ENCODE data around the gene WBP2.

Gene WBP2

GRCh38 chr17:75827308-75828075 lies 27.6 kb downstream of the WBP2 start:
- no peak for DNase-seq (ENCODE audit: low read depth)

DNA sequence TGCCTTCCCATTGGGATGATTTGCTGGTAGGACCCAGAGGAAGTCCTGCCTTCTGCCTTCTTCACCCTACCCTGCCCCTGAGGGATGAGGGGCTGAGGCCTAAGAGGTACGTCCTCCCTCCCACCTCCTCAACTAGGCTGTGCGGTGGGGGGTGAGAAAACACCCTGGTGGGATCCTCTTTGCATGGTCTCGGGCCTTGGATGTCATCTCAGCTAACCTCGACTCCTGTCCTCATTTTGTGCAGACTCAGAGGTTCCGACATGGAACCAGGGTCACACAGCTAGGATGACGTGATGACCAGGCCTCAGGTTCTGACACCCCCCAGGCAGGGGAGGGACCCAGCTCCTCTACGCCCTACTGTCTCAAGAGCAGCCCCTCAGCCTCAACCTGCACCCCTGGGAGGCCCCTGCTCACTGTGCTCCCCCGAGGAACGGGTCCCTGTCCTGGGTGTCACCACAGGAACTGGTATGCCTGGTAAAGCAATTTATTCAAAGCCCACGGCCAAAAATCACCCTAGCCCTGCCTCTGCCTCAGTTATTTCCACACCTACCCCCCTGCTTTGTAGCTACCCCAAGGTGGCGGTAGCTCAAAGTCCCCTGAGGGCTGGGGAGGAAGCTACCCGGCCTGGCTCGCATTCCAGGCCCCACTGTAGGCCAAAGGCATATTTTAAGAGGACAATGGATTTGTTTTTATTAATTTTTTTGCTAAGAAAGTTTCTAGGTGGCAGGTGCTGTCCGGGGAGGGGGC lies 28.4 kb downstream of the WBP2 start:
- no peak for DNase-seq (ENCODE audit: low read depth)

- no peak for DNase-seq (ENCODE audit: low read depth)
Observed at GRCh38 chr17:75825748-75826370, 29.3 kb downstream of the WBP2 start.

GRCh38 chr17:75825149-75825552 lies 30.0 kb downstream of the WBP2 start:
- DNase-seq (ENCODE audit: low read depth) = no peak

DNA sequence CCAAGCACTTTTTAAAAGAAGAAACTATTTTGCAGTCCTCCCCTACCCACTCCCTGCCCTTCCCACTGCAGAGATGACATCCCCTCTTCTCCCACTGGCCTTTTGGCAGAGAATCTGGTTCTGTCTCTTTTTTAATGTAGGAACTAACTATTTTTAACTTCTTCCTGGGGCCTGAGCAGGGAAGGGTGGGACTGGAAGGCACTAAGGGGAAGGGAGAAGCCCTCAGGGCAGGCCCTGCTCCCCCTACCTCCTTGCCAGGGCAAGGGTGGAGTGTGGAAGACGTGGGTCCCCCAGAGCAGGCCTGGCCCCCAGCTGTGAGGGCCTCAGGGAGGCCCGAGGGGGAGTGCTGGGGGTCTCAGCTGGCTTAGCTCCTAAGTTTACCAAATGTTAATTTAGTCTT lies 30.5 kb downstream of the WBP2 start:
- DNase-seq (ENCODE audit: low read depth) = no peak

- DNase-seq (ENCODE audit: low read depth) = no peak
Observed at GRCh38 chr17:75824050-75824552, 31.0 kb downstream of the WBP2 start.

DNA sequence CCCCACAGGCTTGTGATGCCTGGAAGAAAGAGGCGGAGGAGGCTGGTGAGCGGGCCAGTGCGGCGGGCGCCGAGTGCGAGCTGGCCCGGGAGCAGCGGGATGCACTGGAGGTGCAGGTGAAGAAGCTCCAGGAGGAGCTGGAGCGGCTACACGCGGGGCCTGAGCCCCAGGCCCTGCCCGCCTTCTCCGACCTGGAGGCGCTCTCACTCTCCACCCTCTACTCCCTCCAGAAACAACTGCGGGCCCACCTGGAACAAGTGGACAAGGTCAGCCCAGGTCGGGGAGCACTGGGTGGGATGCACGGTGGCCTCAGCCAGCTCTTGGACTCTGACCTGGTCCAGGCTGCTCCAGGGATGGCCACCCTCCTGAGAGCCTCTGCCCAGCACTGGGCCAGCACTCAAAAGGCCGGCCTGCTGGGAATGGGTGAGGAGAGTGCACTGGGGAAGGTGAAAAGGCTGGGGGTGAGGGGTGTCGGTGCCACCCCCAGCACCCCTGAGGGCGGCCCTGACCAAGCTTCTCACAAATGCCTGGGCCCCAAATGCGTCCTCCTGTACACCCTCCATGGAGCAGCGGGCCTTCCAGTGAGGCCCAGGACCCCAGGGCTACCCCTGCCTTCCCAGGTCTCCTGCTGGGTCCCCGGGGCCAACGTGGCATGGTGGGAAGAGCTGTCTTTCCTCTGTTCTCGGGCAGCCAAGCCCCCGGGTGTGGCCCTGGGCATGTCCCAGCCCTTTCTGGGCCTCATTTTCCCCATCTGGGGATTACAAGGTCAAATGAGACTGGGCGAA lies 31.7 kb downstream of the WBP2 start:
- no peak for DNase-seq (ENCODE audit: low read depth)

- no peak for DNase-seq (ENCODE audit: low read depth)
Observed at GRCh38 chr17:75822800-75823166, 32.4 kb downstream of the WBP2 start.

DNA sequence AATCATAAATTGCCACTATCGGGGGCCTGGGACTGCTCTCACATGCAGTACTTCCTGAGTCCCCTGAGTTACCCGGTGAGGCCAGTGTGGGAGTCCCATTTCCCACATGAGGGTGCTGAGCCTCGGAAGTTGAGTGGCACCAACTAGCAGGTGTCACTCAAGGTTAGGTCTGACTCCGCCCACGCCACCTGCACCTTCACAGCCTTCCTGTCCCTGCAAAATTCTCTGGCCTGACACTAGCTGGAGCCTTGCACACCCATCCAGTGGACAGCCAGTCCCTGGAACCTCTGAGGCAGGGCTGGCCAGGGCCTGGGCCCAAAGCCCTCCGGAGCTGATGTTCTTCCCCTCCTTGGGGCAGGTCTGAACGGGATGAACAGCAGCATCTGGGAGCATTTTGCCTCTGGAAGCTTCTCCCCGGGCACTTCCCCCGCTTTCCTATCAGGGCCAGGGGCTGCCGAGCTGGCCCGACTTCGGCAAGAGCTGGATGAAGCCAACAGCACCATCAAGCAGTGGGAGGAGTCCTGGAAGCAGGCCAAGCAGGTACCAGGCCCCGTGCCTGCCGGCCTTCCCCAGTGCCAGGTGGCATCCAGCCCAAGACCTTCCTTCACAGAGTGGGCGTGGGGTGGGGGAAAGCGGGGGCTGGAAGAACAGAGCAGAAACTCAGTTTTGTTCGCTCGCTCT lies 32.9 kb downstream of the WBP2 start:
- DNase-seq (ENCODE audit: low read depth) = no peak

DNA sequence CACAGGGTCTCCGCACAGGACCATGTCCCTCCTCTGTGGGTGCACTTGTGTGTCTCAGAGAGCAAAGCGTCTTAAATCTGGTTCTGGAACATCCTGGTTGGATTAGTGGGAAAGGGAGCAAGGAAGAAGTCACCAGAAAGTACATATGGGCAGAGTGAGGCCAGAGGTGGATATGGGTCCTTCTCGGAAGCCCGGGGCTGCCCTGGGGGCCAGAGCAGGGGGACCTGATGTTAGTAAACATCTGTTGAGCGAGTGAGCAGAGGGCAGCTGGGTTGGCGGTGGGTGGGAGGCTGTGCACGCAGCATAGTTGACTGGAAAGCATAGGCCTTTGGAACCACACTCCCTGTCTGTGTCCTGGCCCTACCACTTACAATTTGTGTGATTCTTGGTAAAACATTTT lies 33.6 kb downstream of the WBP2 start:
- no peak for DNase-seq (ENCODE audit: low read depth)

DNA sequence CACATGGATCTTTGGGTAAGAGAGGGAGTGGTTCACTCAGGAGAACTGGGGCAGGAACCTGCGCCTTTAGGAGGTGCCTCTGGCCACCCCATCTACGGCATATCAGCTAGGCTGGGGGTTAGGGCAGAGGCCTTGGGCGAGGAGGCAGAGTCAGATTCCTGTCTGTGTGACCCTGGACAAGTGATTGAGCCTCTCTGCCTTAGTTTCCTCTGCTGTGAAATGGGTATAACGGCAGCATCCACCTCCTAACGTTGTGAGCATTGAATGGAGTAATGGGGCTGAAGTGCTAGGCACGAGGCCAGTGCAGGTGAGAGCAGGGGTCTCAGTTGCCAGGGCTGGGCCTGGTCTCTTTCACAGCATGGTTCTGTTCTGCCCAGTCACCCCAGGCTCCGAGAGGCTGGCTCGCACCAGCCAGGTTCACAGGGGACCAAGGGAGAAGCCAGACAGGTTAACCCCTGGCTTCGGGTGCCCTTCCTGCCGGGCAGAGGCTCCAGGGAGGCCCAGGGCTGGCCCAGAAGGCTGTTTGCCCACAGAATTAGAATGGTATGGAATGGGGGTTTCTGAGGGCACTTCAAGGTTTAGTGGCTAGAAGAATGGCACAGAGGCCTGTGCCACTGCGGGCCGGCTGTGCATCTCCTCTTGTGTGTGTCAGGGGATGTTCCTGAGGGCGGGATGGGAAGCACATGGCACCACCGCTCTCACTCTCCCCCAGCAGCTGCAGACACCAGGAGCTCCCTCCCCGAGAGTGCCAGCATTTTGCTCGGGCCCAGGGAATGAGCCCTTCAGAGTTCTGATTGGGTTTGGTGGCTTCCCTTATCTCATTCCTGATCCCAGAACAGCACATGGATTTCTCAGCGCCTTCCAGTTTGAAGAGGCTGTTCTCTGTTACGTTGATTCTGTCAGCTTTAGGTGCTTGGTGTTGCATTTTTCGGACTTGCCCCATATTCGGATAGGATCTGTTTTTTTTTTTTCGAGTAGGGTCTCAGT lies 34.7 kb downstream of the WBP2 start:
- DNase-seq (ENCODE audit: low read depth) = no peak

- DNase-seq (ENCODE audit: low read depth) = no peak
Observed at GRCh38 chr17:75819678-75820077, 35.5 kb downstream of the WBP2 start.

DNA sequence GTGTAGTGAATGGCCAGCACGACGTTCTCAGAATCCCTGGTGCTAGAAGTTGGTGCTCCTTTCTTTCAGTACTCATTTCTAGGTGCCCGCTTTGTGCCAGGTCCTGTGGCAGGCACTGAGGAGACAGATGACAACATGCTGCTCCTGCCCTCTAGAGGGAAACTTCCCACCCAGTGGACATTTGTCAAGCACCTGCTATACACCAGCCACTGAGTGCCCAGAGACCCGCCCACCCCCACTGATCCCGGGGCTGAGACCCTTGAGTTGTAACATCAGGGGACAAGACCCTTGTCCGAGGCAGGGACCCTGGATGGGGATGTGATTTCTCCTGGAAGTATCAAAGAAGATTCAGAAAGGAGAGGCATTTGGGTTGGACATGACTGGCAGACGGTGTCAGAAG lies 36.0 kb downstream of the WBP2 start:
- DNase-seq (ENCODE audit: low read depth) = no peak

- no peak for DNase-seq (ENCODE audit: low read depth)
Observed at GRCh38 chr17:75818326-75818885, 36.7 kb downstream of the WBP2 start.

DNA sequence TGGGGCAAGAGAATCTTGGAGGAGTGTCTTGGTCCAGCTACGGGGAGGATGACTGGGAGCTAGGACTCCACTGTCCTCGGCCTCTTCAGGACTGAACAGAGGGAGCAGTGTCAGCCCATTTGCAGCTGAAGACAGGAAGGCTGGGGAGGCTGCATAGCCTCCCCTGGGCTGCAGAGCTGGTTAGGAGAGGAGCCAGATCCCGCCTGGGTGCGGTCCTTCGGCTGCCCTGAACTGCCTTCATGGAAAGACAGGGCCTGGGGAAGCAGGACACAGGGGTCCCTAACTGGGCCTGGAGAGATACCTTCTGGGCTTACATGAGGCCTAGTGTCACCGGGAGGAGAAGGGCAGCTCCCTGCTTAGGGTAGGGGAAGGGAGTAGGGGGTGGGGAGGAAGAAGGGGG lies 37.6 kb downstream of the WBP2 start:
- DNase-seq (ENCODE audit: low read depth) = no peak

DNA sequence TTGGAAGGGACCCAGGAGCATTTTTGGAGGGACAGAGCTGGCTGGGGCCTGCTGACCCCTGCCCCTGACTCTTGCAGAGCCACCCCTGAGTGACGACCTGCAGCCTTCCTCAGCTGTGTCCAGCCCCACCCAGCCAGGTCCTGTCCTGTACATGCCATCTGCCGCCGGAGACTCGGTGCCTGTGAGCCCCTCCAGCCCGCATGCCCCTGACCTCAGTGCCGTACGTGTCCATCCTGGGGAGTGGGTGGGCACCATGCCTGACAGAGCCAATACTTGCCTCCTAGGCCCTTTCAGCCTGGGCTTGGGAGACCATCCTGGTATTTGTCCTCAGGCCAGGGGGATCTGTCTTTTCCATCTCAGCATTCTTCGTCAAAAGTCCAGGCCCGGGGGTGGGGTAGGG lies 38.4 kb downstream of the WBP2 start:
- DNase-seq (ENCODE audit: low read depth) = no peak

DNA sequence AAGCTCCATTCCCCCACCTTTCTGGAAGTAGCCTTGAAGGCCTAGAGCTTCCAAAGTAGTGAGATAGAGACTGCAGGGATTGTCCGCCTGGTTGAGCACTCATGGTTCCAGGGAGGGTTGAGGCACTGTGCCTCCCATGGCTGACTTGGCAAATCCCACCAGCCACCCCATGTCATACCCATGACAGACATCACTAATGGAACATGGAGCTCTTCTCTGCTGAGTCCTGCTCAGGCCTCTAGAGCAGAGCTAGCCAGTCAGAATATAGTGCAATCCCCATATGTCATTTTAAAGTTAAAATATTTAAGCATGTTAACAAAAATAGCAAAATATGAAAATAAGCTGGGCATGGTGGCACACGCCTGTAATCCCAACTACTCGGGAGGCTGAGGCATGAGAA lies 39.7 kb downstream of the WBP2 start:
- DNase-seq (ENCODE audit: low read depth) = no peak

- DNase-seq (ENCODE audit: low read depth) = no peak
Observed at GRCh38 chr17:75814900-75815373, 40.2 kb downstream of the WBP2 start.

DNA sequence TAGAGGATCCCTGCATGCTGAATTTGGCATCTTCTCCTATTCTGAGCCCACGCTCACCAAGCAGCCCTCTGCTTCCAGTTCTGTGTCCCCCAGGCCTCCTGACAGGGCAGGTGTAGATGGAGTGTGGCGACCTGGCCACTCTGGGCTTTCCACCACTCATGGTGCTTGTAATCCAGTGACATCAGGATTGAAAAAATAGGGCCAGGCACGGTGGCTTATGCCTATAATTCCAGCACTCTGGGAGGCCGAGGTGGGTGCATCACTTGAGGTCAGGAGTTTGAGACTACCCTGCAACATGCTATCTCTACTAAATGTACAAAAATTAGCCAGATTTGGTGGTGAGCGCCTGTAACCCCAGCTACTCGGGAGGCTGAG lies 41.1 kb downstream of the WBP2 start:
- no peak for DNase-seq (ENCODE audit: low read depth)

All from HS-5 (cell line).